NCI-H1930 (cell line): ENCODE measurements around the gene VAPB.

Experiments used
- DNase-seq, 2 experiments: peaks; one replicate each; lab custom pipeline; 2025; lab: John Stamatoyannopoulos, UW

VAPB gene

GRCh38 chr20:58482416-58482815, 93.4 kb downstream of the VAPB start:
- no peak for DNase-seq

DNA sequence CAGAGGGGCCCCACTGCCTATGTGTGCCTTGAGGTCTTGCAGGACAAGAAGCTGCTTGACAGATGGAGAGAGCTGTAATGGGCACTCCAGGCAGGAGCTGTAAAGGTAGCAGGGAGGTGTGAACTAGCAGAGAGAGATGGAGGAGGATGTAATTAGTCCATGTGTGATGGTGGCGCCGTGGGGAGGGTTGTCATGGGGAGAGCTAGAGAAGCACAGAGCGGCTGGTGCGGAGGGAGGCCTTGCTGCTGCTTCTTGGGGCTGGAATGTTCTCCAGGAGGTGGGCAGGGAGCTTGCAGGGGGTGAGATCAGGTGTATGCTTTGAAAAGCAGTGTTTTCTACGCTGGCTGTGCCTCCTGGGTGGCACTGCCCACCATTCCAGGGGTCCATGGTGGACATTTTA, 94.0 kb downstream of the VAPB start:
- DNase-seq: no peak

DNA sequence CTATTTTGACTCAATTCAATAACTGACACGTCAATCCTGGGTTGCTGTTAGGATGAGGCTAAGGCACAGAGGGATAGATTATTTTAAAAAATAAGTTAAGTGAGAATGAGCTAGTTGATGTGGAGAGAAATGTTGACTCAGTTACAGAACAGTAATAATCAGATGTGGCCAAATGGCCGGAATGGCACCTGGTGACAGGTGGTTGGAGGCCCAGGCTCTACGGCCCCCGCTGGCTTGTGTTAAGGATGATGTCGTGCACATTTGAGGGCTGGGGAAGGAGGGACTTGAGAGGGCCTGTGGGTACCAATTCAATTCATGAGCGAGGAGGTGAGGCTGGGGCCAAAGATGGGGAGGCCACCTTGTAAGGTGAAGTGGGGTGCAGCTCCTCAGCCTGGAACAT, 94.4 kb downstream of the VAPB start:
- DNase-seq: no peak

DNA sequence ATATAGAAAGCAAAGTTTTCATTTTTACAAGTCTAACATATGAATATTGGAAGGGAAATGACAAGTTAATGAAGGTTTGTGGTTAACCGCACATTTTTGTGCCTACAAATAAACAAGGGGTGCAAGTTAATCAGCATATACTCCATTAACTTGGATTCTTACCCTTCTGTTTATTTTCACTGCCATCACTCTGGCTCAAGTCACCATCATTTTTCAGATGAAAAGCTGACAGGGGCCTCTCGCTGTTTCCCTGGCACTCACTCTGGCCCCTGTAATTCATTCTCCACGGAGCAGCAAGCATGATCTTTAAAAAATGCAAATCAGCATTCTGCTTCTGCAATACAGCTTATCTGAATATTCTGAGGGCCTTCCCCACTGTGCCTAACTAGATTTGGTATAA, 96.4 kb downstream of the VAPB start:
- no peak for DNase-seq

DNA sequence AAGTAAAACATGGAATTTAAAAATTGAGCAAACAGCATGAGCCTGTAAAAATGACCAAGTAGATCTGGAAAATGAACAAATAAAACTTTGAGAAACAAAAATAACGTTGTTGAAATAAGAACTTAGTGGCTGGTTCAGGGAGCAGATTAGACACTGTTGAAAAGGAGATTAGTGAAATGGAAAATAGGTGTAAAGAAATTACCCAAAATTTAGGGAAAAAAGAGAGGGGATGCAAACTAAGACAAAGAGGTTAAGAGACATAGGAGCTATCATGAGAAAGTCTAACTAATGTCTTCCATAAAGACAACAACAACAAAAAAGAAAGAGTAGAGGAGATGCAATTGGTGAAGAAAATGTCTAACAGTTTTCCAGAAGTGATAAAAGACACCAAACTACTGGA, 97.2 kb downstream of the VAPB start:
- DNase-seq: no peak

DNA sequence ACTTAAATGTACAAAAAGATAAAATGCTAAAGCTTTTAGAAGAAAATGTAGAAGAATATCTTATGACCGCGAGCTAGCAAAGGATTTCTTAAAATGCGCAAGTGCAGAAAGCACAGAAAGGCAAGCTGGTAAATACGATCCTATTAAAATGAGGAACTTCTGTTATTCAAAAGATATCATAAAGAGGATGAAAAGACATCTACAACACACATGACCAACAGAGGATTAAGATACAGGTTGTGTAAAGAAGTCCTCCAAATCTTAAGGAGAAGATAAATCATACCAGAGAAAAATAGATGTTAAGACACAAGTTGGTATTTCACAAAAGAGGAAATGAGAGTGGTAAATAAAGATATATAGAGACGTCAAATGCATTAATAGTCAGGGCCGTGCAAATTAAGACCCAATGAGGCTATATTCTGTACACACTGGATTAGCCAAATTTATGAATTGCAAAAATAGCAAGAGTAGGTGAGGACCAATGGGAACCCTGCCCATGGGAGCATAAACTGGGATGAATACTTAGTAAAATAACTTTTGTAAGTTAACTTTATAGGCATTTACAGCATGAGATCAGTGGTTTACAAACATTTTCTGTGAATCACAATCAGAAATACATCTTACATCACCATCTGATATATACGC, 103.2 kb downstream of the VAPB start:
- DNase-seq: no peak

- no peak for DNase-seq
Observed at GRCh38 chr20:58492795-58493524, 103.9 kb downstream of the VAPB start.

- DNase-seq: no peak
Observed at GRCh38 chr20:58494923-58495622, 106.0 kb downstream of the VAPB start.

DNA sequence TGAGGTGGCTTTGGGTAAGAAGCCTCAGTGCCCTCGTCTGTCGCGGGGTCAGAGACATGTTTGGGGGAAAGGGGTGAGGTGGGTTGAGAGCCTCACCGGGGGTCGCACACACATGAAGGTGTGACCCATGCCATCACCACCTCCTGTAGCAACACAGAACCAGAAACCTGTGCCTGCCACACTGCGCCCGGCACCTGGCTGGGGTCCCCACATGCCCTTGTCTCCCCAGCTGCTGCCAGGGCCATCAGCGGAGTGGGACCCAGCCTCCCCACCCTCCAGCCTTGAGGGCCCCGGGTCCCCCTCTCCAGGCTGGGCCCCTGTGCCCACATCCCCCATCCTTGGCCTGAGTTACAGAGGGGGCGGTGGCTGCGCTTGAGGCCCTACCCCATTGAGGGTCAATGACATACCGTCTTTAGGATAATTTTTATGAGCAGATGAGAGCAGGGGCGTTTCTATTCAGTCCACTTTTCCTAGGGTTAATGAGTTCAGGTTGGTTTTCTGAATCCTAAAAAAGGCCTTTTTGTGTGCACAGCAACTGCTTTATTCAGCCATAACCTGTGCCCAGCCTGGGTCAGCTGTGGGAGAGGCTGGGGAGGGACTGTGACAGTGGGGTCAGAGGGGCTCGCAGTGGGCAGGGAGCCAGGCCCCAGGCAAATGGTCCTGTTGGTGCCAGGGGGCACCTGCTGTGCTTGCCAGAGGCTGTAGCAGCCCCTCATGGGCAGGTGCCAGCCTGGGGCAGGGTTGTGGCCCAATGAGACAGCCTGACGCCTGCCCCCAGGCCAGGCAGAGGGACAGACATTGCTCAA, 106.8 kb downstream of the VAPB start:
- no peak for DNase-seq

GRCh38 chr20:58496429-58496769, 107.4 kb downstream of the VAPB start:
- no peak for DNase-seq

DNA sequence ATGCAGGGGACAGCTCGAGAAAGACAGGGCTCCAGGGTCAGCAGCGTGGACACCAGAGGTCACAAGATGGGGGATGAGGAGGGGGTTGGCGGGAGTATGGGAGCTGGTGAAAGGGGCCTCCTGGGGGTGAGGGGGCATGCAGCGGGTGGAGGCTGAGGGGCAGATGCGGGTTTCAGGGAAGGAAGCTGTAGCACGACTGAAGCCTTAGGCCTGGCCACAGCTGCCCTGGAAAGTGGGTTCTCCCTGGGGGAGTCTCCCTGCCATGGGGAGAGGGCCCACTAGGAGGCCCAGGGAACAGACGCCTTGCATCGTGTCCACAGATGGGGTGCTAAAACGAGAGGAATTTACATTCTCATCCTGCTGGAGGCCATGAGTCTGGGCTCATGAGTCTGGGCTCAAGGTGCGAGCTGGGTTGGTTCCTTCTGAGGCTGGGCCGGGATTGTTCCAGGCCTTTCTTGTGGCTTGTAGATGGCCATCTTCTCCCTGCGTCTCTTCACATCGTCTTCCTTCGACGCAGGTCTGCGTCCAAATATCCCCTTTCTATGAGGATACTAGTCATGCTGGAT, 108.1 kb downstream of the VAPB start:
- no peak for DNase-seq

GRCh38 chr20:58497724-58498469, 108.9 kb downstream of the VAPB start:
- DNase-seq: no peak

DNA sequence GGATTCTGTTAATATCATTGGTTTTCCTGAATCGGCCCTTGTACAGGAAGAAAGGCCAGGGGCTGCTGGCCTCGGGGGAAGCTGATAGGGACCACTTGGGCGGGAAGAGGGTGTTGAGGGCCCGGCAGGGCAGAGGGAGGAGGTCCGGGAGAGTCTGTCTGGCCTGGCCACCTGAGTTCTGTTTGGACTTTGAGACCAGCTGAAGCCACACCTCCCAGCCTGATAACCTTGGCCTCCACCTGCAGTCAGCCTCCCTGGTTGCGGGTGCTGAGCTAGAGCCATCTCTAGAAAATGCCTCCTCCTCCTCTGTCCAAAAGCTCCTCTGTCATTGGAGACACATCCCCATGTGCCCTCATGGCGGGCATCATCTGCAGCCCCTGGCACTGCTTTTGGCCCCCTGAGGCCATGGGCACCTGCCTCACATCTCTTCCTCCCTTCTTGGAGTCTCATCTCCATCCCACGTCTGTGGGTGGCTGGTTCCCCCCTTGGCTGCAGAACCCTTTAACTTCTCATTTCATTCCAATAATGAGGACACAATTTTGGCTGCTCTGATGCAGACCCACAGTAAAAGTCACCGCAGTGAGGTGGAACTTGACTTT, 109.5 kb downstream of the VAPB start:
- DNase-seq: no peak

- no peak for DNase-seq
Observed at GRCh38 chr20:58500256-58500655, 111.2 kb downstream of the VAPB start.
